A549 (cell line): ENCODE measurements around the gene SHMT2. TPM values are rescaled to one million over a fixed set of nuclear protein-coding genes. Genes with fewer than 3 reads are reported as not detected.

Source experiments
- ATAC-seq, 2 experiments: fragments of 200-7000 bp in 1 of 2; fragments of >200 bp in 1 of 2; cut with Nextera tagmentation in 1 of 2; cut with Tn5 transposase in 1 of 2; 3 replicates each; pipeline versions ENCODE4 v1.8.0 to v1.9.1; 2018 to 2020; ENCODE audit warnings: mild to moderate bottlenecking in 1 of 2, moderate library complexity in 1 of 2
- CTCF ChIA-PET: fragments of 300-600 bp; sonication (Branson Sonifier 250); formaldehyde crosslinking; extraction: SDS; loops from one replicate; lab custom pipeline; 2021; ENCODE audit warnings: antibody characterized with exemption, inconsistent platforms; lab: Yijun Ruan, JAX
- POLR2A ChIA-PET: fragments of 350-600 bp; formaldehyde crosslinking; extraction: SDS; loops from one replicate; lab custom pipeline; 2021; ENCODE audit warnings: antibody characterized with exemption, inconsistent platforms; lab: Yijun Ruan, JAX
- DNase-seq, 2 experiments: peaks; one replicate each; pipeline versions ENCODE4 v3.0.0 to v3.0.0-alpha.2; 2011 to 2016; ENCODE audit warnings: low read depth in 1 of 2, low spot score in 1 of 2
- FAIRE-seq: peaks from 2 replicates; lab custom pipeline; 2011; peaks lifted over from hg19 to GRCh38; lab: Jason Lieb, UNC
- H3K27ac ChIP-seq, 2 experiments: fragments of >200 bp; sonication (Bioruptor Twin); formaldehyde crosslinking; 3 replicates each; pipeline ENCODE4 v1.5.1; 2016 to 2017
- H3K4me1 ChIP-seq: fragments of >200 bp; sonication (Bioruptor Twin); formaldehyde crosslinking; 3 replicates; pipeline ENCODE4 v1.6.1; 2016
- H3K4me2 ChIP-seq: fragments of >200 bp; sonication (Bioruptor Twin); formaldehyde crosslinking; 3 replicates; pipeline ENCODE4 v1.6.1; 2016
- H3K4me3 ChIP-seq: fragments of >200 bp; sonication (Bioruptor Twin); formaldehyde crosslinking; 3 replicates; pipeline ENCODE4 v1.5.1; 2016
- H3K9me3 ChIP-seq: fragments of >200 bp; sonication (Bioruptor Twin); formaldehyde crosslinking; 3 replicates; pipeline ENCODE4 v1.6.1; 2016
- BHLHE40 ChIP-seq: IDR thresholded peaks from 2 replicates; pipeline ENCODE4 v1.6.1; 2012; ENCODE audit warnings: low read depth, low read length, inconsistent platforms
- CBX2 ChIP-seq: fragments of 200-600 bp; sonication (generic); IDR thresholded peaks from 2 replicates; pipeline ENCODE4 v1.6.1; 2016; ENCODE audit warnings: low read depth, mild to moderate bottlenecking, borderline replicate concordance
- CEBPB ChIP-seq, 2 experiments: fragments of >200 bp in 1 of 2; sonication (Bioruptor Twin) in 1 of 2; formaldehyde crosslinking in 1 of 2; IDR thresholded peaks; 2 replicates each; pipeline ENCODE4 v1.6.1; 2012 to 2016
- E2F6 ChIP-seq: IDR thresholded peaks from 2 replicates; pipeline ENCODE4 v1.6.1; 2012; ENCODE audit warnings: low read depth, borderline replicate concordance
- EHMT2 ChIP-seq: fragments of 200-600 bp; sonication (generic); IDR thresholded peaks from 2 replicates; pipeline ENCODE4 v1.6.1; 2016; ENCODE audit warnings: antibody characterized with exemption, low read depth, mild to moderate bottlenecking, moderate library complexity
- FOXS1 ChIP-seq: fragments of 250-450 bp; sonication (Bioruptor Pico); IDR thresholded peaks from 2 replicates; pipeline ENCODE4 v1.5.0; 2020; ENCODE audit warnings: mild to moderate bottlenecking, moderate library complexity
- GATA3 ChIP-seq: IDR thresholded peaks from 2 replicates; pipeline ENCODE4 v1.6.1; 2012; ENCODE audit warnings: borderline replicate concordance
- HOXB13 ChIP-seq: fragments of 250-450 bp; sonication (Bioruptor Pico); IDR thresholded peaks from 2 replicates; pipeline ENCODE4 v1.5.0; 2020; ENCODE audit warnings: low read depth, mild to moderate bottlenecking, moderate library complexity
- HOXB5 ChIP-seq: fragments of 250-450 bp; sonication (Bioruptor Pico); IDR thresholded peaks from 2 replicates; pipeline ENCODE4 v1.5.0; 2020; ENCODE audit warnings: mild to moderate bottlenecking, moderate library complexity
- JUNB ChIP-seq: fragments of >200 bp; sonication (Bioruptor Twin); formaldehyde crosslinking; IDR thresholded peaks from 2 replicates; pipeline ENCODE4 v1.6.1; 2016
- KDM5A ChIP-seq: fragments of 200-600 bp; sonication (generic); IDR thresholded peaks from 2 replicates; pipeline ENCODE4 v1.6.1; 2016; ENCODE audit warnings: antibody characterized with exemption, mild to moderate bottlenecking
- MAZ ChIP-seq: fragments of 150-350 bp; IDR thresholded peaks from 2 replicates; pipeline ENCODE4 v1.6.1; 2014; ENCODE audit warnings: antibody characterized with exemption, low read depth, low read length, borderline replicate concordance
- MYC ChIP-seq: IDR thresholded peaks from 2 replicates; pipeline ENCODE4 v1.6.1; 2012; ENCODE audit warnings: mild to moderate bottlenecking, inconsistent platforms, low read length, improper control_type of control experiment, borderline replicate concordance
- NPAS2 ChIP-seq: fragments of 250-450 bp; sonication (Bioruptor Pico); IDR thresholded peaks from 2 replicates; pipeline ENCODE4 v1.8.0; 2022; ENCODE audit warnings: mild to moderate bottlenecking, moderate library complexity, borderline replicate concordance
- NR3C1 ChIP-seq: fragments of >200 bp; sonication (Bioruptor Twin); formaldehyde crosslinking; IDR thresholded peaks from 3 replicates; pipeline ENCODE4 v1.6.1; 2017
- RAD21 ChIP-seq, 2 experiments: fragments of >200 bp in 1 of 2; sonication (Bioruptor Twin) in 1 of 2; formaldehyde crosslinking in 1 of 2; IDR thresholded peaks in 1 of 2; conservative IDR thresholded peaks in 1 of 2; 2 replicates in 1 of 2; 3 replicates in 1 of 2; pipeline ENCODE4 v1.6.1; 2012 to 2018; ENCODE audit warnings: inconsistent platforms in 1 of 2
- RARB ChIP-seq: fragments of 250-450 bp; sonication (Bioruptor Pico); IDR thresholded peaks from 2 replicates; pipeline ENCODE4 v1.8.0; 2021; ENCODE audit warnings: mild to moderate bottlenecking, moderate library complexity
- TFCP2L1 ChIP-seq: fragments of 250-450 bp; sonication (Bioruptor Pico); IDR thresholded peaks from 2 replicates; pipeline ENCODE4 v1.5.0; 2021; ENCODE audit warnings: mild to moderate bottlenecking
- ZC3H11A ChIP-seq: fragments of 450-650 bp; IDR thresholded peaks from 2 replicates; pipeline ENCODE4 v1.6.1; 2014; ENCODE audit warnings: antibody characterized with exemption, mild to moderate bottlenecking
- ZNF302 ChIP-seq: fragments of 250-450 bp; sonication (Bioruptor Pico); IDR thresholded peaks from 2 replicates; pipeline ENCODE4 v1.9.0; 2021; ENCODE audit warnings: inconsistent platforms, mild to moderate bottlenecking, moderate library complexity
- WGBS: methylation state at CpG from one replicate; pipeline ENCODE4 v1.1.6; 2017; ENCODE audit errors: missing lambda C conversion rate; 5-methylcytosine and 5-hydroxymethylcytosine counted together
- polyA plus RNA-seq, 4 experiments: library from polyadenylated mRNA; depleted of rRNA in 3 of 4; stranded (reverse); fragments of >200 nt; fragmentation: RNase III in 1 of 4; extraction: RNeasy Plus Mini Kit Qiagen cat#74134 plus additional on column Dnase treatment in 1 of 4; gene quantifications; 2 replicates in 3 of 4; 3 replicates in 1 of 4; pipeline ENCODE4 v1.2.3, GENCODE V29; 2011 to 2017
- TF ChIP-seq, protein P1 (sequence below): fragments of 150-350 bp; IDR thresholded peaks from 2 replicates; pipeline ENCODE4 v1.6.1; 2014; ENCODE audit warnings: low read depth, mild to moderate bottlenecking, low read length
- TF ChIP-seq, protein P2 (sequence below): fragments of 250-450 bp; sonication (Bioruptor Pico); IDR thresholded peaks from 2 replicates; pipeline ENCODE4 v1.5.0; 2020; ENCODE audit warnings: low read depth, mild to moderate bottlenecking, moderate library complexity
- TF ChIP-seq, protein P3 (sequence below): fragments of >200 bp; sonication (Bioruptor Twin); formaldehyde crosslinking; IDR thresholded peaks from 3 replicates; pipeline ENCODE4 v1.6.1; 2016
- TF ChIP-seq, protein P4 (sequence below): IDR thresholded peaks from 2 replicates; pipeline ENCODE4 v1.6.1; 2012

Gene SHMT2
- polyA plus RNA-seq, 2 of the 4 experiments (the other 2 are of a cell fraction), result 113 to 156 TPM

- TF ChIP-seq GATA3, result no peak
- TF ChIP-seq MYC, result no peak
- no peak for TF ChIP-seq CEBPB (IDR thresholded peaks at IDR 0.05)
- no peak for TF ChIP-seq ZC3H11A
- no peak for TF ChIP-seq BHLHE40
These were observed 28.3 kb upstream of the SHMT2 start (continued) for GRCh38 chr12:57201219-57201618.

DNA sequence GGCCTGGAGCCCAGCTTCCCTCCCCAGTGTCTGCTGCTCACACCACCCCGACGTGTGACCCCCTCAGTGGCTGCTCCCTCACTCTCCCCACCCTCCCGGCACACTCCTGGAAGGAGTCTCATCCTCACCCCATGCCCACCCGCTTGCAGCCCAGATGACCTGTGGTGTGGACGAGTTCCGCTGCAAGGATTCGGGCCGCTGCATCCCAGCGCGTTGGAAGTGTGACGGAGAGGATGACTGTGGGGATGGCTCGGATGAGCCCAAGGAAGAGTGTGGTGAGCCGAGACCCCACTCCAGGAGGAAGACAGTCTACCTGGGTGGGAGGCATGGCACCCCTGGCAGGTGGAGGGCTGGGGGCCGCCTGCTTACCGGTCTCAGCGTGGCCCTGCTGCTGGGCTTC lies 27.9 kb upstream of the SHMT2 start:
- TF ChIP-seq E2F6 (no peak), RAD21 (conservative IDR thresholded peaks at IDR 0.05 in 1 of 2, IDR thresholded peaks at IDR 0.05 in 1 of 2) (no peak), FOXS1 (CRISPR knock-in tag) (no peak), RARB (CRISPR knock-in tag) (no peak), JUNB (no peak), HOXB13 (no peak), MAZ (no peak), NPAS2 (CRISPR knock-in tag) (no peak), CEBPB (IDR thresholded peaks at IDR 0.05) (no peak), HOXB5 (no peak), CBX2 (no peak), NR3C1 (no peak), TFCP2L1 (CRISPR knock-in tag) (no peak), KDM5A (no peak), EHMT2 (no peak), ZNF302 (CRISPR knock-in tag) (no peak)
- TF ChIP-seq, protein P1, sequence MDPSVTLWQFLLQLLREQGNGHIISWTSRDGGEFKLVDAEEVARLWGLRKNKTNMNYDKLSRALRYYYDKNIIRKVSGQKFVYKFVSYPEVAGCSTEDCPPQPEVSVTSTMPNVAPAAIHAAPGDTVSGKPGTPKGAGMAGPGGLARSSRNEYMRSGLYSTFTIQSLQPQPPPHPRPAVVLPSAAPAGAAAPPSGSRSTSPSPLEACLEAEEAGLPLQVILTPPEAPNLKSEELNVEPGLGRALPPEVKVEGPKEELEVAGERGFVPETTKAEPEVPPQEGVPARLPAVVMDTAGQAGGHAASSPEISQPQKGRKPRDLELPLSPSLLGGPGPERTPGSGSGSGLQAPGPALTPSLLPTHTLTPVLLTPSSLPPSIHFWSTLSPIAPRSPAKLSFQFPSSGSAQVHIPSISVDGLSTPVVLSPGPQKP, result no peak
- TF ChIP-seq, protein P2, sequence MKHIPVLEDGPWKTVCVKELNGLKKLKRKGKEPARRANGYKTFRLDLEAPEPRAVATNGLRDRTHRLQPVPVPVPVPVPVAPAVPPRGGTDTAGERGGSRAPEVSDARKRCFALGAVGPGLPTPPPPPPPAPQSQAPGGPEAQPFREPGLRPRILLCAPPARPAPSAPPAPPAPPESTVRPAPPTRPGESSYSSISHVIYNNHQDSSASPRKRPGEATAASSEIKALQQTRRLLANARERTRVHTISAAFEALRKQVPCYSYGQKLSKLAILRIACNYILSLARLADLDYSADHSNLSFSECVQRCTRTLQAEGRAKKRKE (CRISPR knock-in tag), result no peak
- TF ChIP-seq, protein P3, sequence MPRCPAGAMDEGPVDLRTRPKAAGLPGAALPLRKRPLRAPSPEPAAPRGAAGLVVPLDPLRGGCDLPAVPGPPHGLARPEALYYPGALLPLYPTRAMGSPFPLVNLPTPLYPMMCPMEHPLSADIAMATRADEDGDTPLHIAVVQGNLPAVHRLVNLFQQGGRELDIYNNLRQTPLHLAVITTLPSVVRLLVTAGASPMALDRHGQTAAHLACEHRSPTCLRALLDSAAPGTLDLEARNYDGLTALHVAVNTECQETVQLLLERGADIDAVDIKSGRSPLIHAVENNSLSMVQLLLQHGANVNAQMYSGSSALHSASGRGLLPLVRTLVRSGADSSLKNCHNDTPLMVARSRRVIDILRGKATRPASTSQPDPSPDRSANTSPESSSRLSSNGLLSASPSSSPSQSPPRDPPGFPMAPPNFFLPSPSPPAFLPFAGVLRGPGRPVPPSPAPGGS, result no peak
- TF ChIP-seq, protein P4, sequence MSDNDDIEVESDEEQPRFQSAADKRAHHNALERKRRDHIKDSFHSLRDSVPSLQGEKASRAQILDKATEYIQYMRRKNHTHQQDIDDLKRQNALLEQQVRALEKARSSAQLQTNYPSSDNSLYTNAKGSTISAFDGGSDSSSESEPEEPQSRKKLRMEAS, result no peak
- no peaks in the 10 kb centered on the region for H3K4me1 ChIP-seq
- DNase-seq (no peak), FAIRE-seq (no peak), ATAC-seq (no peak)
- POLR2A ChIA-PET, result no interaction called here
- no peak overlapping the region for H3K4me3 ChIP-seq
- WGBS, result 83% methylated on average over 16 of the region's 16 CpGs
- CTCF ChIA-PET, result interaction anchor here (0.9 to 2.8 kb wide), 4 partner anchors 12 to 42 kb away, joined by 3 to 17 read pairs (median 4); no protein-coding TSS in a partner anchor
- no peak overlapping the region for H3K27ac ChIP-seq
- H3K4me2 ChIP-seq, result no peak overlapping the region
- H3K9me3 ChIP-seq, result no peaks in the 10 kb centered on the region
